Measurements from ENCODE around the gene IL31.

Gene IL31

GRCh38 chr12:122155705-122156104, 18.3 kb downstream of the IL31 start:
- no peak for DNase-seq (ENCODE audit: low read depth)

GRCh38 chr12:122152754-122153153, 21.3 kb downstream of the IL31 start:
- DNase-seq (ENCODE audit: low read depth), result no peak

GRCh38 chr12:122150127-122150681, 23.8 kb downstream of the IL31 start:
- DNase-seq (ENCODE audit: low read depth), result no peak

- DNase-seq (ENCODE audit: low read depth), result no peak
Measured at GRCh38 chr12:122148657-122149056, 25.4 kb downstream of the IL31 start.

GRCh38 chr12:122147514-122148290, 26.3 kb downstream of the IL31 start:
- no peak for DNase-seq (ENCODE audit: low read depth)

- DNase-seq (ENCODE audit: low read depth), result no peak
Measured at GRCh38 chr12:122145505-122146330, 28.3 kb downstream of the IL31 start.

DNA sequence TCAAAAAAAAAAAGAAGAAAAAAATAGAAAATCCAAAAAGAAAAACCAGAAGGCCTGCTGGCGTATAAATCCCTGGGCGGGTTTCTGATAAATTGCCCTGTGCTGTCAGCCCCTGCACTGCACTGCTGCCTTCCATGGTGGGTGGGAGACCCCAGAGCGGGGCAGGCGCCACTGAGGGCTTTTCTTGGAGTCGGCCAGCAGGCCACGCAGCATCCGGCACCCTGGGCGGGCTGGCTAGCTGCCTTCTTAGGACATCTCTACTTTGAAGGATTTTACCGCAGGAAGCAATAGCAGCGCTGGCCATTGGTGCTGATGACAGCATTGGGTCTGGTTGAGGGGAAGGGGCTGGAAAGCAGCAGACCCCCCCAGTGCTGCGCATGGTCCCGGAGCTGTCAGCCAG, 29.1 kb downstream of the IL31 start:
- DNase-seq (ENCODE audit: low read depth), result no peak

GRCh38 chr12:122142857-122143256, 31.2 kb downstream of the IL31 start:
- no peak for DNase-seq (ENCODE audit: low read depth)

- DNase-seq (ENCODE audit: low read depth), result no peak
Measured at GRCh38 chr12:122141911-122142725, 31.9 kb downstream of the IL31 start.

DNA sequence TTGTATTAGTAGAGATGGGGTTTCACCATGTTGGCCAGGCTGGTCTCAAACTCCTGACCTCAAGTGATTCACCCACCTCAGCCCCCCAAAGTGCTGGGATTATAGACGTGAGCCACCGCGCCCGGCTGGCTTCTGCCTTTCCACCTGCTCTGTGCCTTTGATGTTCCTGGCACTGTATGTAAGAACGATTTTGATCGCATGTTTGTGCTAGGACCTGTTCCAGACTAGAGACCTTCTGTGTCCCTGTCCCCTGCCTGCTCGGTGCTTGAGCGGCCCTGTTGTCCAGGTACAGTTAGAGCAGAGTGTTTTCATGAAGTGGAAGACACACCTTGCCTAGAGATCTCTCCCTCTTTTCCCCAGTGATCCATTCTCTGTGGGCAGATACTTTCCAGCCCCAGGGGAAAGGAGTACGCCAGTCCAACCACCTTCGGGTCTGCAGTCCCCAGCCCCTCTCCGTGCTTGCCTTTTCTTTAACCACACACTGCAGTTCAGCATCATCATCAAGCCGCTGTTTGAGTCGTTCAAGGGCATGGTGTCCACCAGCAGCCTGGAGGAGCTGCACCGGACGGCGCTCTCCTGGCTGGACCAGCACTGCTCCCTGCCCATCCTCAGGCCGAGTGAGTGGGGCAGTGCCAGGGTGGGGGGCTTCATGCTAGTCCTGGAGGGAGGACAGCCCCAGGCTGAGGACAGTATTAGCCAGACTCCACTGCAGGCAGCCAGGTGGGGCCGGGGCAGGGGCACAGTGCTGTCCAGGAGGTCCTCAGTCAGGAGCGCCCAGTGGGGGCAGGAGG, 33.4 kb downstream of the IL31 start:
- no peak for DNase-seq (ENCODE audit: low read depth)

DNA sequence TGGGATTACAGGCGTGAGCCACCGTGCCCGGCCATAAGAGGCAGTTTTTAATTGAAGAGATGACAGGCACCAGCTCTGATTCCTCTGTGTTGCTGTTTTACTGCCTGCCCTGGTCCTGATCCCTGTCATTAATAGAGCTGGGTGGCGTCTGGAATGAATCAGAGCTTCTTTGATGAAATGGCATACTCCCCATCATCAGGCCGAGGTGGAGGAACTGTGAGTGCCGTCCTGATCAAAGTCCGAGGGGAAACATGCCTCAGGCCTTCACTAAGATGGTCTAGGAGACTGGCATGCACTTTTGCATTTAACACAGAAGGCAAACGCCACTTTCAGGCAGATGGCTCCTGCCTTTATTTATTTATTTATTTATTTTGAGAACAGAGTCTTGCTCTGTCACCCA, 34.1 kb downstream of the IL31 start:
- no peak for DNase-seq (ENCODE audit: low read depth)

GRCh38 chr12:122139266-122139665, 34.8 kb downstream of the IL31 start:
- no peak for DNase-seq (ENCODE audit: low read depth)

GRCh38 chr12:122138616-122139015, 35.4 kb downstream of the IL31 start:
- no peak for DNase-seq (ENCODE audit: low read depth)

GRCh38 chr12:122138181-122138580, 35.8 kb downstream of the IL31 start:
- DNase-seq (ENCODE audit: low read depth), result no peak

DNA sequence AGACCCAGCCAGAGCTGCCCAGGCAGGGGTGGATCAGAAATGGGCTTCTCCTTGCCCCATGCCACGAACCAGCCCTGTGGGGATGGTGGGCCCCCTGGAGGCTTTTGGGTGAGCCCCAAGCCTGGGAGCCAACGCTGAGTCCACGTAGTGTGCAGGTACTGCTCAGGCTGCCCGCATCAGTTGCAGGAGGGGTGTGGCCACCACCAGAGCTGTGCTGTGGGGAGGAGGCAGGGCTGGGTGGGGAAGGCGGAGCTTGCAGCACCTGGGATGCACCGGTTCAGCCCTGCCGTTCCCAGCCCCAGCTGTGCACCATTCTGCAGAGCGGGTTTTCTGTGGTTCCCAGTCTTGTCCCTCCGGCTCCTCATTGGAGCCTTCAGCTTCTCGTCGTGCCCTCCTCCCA, 36.3 kb downstream of the IL31 start:
- DNase-seq (ENCODE audit: low read depth), result no peak

GRCh38 chr12:122137229-122137628, 36.8 kb downstream of the IL31 start:
- no peak for DNase-seq (ENCODE audit: low read depth)

DNA sequence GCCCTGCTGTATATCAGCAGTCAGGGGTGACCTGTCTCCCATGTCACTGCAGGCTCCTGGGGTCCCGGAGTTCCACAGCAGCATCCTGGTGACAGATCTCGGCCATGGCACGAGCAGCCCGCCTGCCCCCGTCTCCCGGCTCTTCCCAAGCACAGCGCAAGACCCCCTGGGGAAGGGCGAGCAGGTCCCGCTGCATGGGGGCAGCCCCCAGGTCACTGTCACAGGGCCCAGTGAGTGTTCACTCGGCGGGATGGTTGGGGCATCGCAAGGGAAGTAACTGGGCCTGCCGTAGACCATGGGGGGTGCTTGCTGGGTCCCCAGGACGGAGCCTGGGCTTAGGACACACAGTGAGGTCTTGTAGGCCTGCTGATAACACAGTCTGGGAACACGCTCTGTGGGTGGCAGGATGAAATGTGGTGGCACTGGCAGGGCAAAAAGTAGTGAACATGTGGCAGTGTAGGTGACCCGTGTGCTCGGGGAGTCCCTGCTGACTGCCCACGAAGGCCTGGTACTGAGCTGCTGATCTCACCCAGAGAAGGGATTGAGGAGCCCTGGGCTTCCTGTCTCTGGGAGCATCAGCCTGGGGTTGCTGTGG, 38.5 kb downstream of the IL31 start:
- DNase-seq (ENCODE audit: low read depth), result no peak

DNA sequence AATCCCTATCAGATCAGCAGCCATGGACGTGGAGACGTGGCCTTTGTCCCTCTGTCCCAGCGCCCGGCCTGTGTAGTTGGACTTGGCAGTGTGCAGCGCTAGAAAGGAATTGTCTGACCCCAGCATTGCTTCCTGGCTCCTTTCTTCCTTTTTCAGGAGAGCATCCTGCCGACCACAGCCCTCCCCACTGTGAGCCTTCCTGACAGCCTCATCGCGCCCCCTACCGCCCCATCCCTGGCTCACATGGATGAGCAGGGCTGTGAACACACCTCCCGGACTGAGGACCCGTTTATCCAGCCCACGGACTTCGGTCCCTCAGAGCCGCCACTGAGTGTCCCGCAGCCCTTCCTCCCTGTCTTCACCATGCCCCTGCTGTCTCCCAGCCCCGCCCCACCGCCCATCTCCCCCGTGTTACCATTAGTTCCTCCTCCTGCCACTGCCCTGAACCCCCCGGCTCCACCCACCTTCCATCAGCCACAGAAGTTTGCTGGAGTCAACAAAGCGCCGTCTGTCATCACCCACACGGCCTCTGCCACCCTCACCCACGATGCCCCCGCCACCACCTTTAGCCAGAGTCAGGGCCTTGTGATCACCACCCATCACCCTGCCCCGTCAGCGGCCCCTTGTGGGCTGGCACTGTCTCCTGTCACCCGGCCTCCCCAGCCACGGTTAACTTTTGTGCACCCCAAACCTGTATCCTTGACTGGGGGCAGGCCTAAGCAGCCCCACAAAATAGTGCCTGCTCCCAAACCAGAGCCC, 40.6 kb downstream of the IL31 start:
- no peak for DNase-seq (ENCODE audit: low read depth)

GRCh38 chr12:122130150-122130549, 43.9 kb downstream of the IL31 start:
- DNase-seq (ENCODE audit: low read depth), result no peak

DNA sequence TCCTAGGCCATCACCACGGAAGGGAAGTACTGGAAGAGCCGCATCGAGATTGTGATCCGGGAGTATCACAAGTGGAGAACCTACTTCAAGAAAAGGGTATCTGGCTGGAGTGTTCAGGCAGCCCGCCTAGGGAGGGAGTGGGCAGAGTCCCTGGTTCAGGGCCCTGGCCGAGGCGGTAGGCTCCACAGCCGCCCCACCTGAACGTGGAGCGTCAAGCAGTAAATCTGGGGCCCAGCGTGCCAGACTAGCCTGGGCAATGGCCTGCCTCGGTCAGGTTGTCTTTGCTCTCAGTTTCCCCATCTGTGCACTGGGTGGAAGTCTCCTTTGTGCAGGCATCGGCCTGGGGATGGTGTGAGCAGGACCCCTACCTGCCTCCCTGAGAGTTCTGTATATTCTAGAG, 44.9 kb downstream of the IL31 start:
- no peak for DNase-seq (ENCODE audit: low read depth)
